ENCODE measurements around the gene SP9. TPM values are rescaled to one million over a fixed set of nuclear protein-coding genes. Genes with fewer than 3 reads are reported as not detected.

Gene SP9
- total and polyA plus RNA-seq, 8 donors = 0.02 TPM; not detected in 7

DNA sequence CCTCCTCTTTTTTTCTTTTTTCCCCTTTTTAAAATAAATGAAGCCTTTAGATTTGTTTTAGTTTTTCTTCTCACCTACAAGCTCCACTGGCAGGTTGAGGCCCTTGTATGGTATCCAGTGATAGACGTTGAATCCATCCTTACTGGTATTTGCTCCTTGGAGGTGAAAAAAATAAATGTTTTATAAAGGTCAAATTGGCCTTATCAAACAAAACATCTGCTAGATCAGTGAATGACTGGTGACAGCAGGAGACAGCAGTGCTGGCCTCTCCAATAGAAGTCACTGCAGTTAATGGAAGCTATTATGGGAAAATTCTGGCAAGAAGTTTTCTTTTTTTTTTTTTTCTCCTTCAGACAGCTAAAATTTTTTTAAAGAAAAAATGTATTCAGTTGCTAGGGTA is 12.6 kb upstream of the SP9 start:
- WGBS, 2 donors = 61 to 70% methylated on average over 1 of the region's 1 CpG
- intact Hi-C loops (cut with DNase I) = no loop called here
- H3K27ac ChIP-seq = no peak overlapping the region
- H3K4me1 ChIP-seq = peaks cover 0 to 7% (median 0%) of the 10 kb centered on the region in 3 donors
- TF ChIP-seq, protein P1, sequence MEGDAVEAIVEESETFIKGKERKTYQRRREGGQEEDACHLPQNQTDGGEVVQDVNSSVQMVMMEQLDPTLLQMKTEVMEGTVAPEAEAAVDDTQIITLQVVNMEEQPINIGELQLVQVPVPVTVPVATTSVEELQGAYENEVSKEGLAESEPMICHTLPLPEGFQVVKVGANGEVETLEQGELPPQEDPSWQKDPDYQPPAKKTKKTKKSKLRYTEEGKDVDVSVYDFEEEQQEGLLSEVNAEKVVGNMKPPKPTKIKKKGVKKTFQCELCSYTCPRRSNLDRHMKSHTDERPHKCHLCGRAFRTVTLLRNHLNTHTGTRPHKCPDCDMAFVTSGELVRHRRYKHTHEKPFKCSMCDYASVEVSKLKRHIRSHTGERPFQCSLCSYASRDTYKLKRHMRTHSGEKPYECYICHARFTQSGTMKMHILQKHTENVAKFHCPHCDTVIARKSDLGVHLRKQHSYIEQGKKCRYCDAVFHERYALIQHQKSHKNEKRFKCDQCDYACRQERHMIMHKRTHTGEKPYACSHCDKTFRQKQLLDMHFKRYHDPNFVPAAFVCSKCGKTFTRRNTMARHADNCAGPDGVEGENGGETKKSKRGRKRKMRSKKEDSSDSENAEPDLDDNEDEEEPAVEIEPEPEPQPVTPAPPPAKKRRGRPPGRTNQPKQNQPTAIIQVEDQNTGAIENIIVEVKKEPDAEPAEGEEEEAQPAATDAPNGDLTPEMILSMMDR (IDR thresholded peaks at IDR 0.05) = no peak
- no peaks in the 10 kb centered on the region for H3K9me3 ChIP-seq
- H3K27me3 ChIP-seq = peaks cover 0 to 19% (median 4%) of the 10 kb centered on the region in 4 donors
- ATAC-seq = no peak
- FAIRE-seq = no peak
- DNase-seq = no peak
- H3K4me3 ChIP-seq = no peak overlapping the region
- no peaks in the 10 kb centered on the region for H3K36me3 ChIP-seq

DNA sequence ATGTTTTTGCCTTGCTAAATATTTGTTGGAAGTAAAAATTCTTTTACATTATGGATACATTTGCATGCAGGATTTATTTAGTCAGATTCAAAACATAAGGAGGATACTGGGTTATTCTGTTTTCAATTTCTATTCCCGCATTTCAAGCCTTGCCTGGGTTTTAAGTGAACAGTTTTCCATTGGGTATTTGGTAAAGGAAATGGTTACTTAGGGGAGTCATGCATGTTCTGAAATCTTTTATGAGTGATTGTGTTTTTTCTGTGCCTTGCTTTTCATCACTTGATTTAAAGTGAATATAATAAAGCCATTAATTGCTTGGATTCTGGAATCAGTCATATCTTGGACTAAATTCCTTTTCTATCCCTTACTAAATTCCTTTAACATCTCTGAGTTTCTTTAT is 12.0 kb upstream of the SP9 start:
- Histone ChIP-seq H3K36me3 (no peaks in the 10 kb centered on the region), H3K27me3 (peaks cover 0 to 21% (median 4%) of the 10 kb centered on the region in 4 donors), H3K4me1 (peaks cover 0 to 8% (median 0%) of the 10 kb centered on the region in 3 donors), H3K27ac (no peak overlapping the region), H3K4me3 (no peak overlapping the region), H3K9me3 (no peaks in the 10 kb centered on the region)
- no peak for FAIRE-seq
- WGBS, 2 donors = 71 to 87% methylated on average over 1 of the region's 1 CpG
- intact Hi-C loops (cut with DNase I) = no loop called here
- no peak for ATAC-seq
- DNase-seq = no peak
- TF ChIP-seq, protein P1 (IDR thresholded peaks at IDR 0.05) = no peak

DNA sequence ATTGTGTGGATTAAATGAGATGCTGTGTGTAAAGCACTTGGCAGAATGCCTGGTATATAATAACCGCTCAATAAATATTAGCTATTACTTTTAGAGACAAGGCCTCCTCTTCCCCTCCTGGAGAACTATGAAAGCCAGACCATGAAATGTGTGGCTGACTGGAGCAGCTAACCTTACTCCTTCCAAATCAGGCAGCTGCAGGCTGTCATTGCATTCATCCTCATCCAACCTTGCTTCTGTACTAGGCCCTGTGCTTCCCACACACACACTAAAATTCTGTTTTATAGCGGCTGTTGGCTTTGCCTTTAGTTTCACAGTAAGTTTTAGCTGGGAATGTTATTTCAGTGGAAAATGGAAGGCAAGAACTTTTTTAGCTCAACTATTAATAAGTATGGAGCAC is 10.2 kb upstream of the SP9 start:
- DNase-seq (no peak), FAIRE-seq (no peak), ATAC-seq (no peak)
- Histone ChIP-seq H3K4me3 (no peak overlapping the region), H3K27me3 (peaks cover 1 to 37% (median 9%) of the 10 kb centered on the region in 4 donors), H3K4me1 (peaks cover 0 to 8% (median 0%) of the 10 kb centered on the region in 3 donors), H3K9me3 (no peaks in the 10 kb centered on the region), H3K27ac (no peak overlapping the region), H3K36me3 (no peaks in the 10 kb centered on the region)
- intact Hi-C loops (cut with DNase I) = no loop called here
- TF ChIP-seq, protein P1 (IDR thresholded peaks at IDR 0.05) = no peak
- WGBS, 2 donors = 76 to 97% methylated on average over 2 of the region's 2 CpGs

DNA sequence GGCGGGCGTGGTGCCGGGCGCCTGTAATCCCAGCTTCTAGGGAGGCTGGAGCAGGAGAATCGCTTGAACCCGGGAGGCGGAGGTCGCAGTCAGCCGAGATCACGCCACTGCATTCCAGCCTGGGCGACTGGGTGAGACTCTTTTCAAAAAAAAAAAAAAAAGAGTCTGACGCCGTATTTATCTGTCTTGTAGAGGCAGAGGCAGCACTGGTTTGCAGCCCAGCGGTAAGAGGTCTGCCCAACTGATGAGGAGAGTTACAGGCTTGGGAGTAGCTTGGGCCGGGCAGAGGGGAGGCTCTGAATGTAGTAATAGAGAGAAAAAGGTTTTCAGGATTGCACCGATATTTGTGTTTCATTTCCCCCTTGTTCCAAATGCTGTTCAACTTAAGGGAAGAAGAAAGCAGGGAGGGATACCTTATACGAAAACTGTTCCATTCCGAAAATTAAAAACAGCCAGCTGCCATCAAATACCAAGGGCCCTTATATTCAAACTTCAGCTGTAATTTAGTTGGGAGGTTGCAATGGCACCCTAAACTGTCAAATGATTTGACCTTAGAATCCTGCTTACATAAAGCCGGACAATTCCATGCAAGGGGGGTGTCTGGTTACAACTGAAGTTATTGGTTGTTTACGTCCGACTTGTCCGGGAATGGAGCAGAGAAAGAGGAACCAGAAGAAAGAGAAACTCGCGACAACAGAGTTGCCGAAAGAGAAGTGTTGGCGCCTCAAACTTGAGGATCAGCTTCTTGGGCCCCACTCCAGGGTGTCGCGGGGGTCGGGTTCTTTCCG is 9.2 kb upstream of the SP9 start:
- H3K4me1 ChIP-seq = peaks cover 0 to 8% (median 0%) of the 10 kb centered on the region in 3 donors
- H3K27ac ChIP-seq = no peak overlapping the region
- H3K9me3 ChIP-seq = no peaks in the 10 kb centered on the region
- peak overlapping the region in 2 of 4 donors; percentile 12 to 40 for H3K4me3 ChIP-seq
- WGBS, 2 donors = 58% methylated on average over 30 of the region's 30 CpGs
- ATAC-seq = peak in 3 of 4 donors; percentile 8 to 49 (median 38)
- TF ChIP-seq, protein P1 (IDR thresholded peaks at IDR 0.05) = no peak
- DNase-seq = no peak
- intact Hi-C loops (cut with DNase I) = no loop called here
- FAIRE-seq = no peak
- peaks cover 5 to 44% (median 14%) of the 10 kb centered on the region in 4 donors for H3K27me3 ChIP-seq
- H3K36me3 ChIP-seq = no peaks in the 10 kb centered on the region
